Left kidney (tissue), 2 donors: ENCODE data around the gene NPHP4. TPM values are rescaled to one million over a fixed set of nuclear protein-coding genes. Genes with fewer than 3 reads are reported as not detected.

Source experiments
- DNase-seq: peaks from one replicate; pipeline ENCODE4 v3.0.0-alpha.2; 2013
- polyA plus RNA-seq: library from polyadenylated mRNA; unstranded; fragments of 120-200 nt; gene quantifications from one replicate; pipeline ENCODE4 v1.2.1, GENCODE V29; 2013; ENCODE audit not compliant: insufficient read length

Gene NPHP4
- polyA plus RNA-seq, 1 donor = 12.9 TPM

DNA sequence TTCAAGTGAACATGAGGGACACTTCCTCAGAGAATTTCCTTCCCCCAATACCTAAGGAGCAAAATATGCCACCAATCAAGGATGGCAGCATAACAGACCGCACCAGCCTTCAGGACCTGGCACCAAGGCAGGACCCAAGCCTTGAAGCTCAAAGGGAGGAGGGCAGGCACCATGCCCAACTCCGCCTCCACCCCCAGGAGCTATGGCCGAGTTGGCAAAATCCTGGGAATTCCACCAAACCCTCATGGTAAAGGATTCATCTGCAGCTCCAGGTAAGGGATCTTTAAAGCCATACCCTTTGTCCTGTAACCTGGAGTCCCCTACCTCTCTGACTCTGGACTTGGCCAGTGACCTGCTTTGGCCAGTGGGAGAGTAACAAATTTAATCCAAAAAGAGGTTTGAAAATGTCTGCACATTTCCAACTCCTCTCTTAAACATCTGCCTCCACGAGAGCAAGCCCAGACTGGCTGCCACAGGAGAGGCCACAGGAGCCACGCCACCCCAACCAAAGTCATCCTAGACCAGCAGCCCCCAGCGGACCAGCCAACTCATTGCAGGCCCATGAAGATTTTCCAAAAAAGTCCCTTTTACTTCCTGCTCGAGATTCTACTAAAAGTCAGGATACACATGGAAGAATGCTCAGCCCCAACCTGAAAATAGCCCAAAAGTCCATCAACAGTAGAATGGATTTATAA is 41.9 kb downstream of the NPHP4 start:
- DNase-seq = no peak

GRCh38 chr1:5949761-5950100 is 42.5 kb downstream of the NPHP4 start:
- no peak for DNase-seq

DNA sequence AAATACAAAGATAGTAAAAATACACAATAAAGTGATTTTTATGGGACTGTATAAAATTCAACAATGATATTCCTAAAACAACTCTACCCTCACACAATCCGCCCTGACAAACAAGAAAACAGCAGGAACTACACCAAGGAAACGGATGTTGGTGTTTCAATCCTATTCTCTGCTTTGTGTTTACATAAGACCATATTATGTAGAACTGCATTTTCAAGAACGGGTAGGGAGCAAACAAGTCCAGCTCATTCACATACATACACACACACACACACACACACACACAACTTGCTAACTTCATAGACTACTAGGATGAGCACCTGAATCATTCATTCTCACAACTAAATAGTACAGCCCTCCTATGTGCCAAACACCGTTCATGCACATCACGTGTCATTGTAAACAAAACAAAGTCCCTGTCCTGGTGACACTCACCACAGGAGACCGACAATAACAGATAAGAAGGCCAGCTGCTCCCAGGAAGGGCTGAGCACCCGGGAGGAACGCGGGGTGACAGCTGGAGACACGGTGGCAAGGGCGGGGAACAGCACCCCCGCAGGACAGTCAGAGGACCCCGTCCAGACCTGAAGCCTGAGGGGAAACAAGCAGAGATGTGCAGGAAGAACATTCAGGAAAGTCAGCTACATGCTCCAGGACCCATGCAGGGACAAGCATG is 43.0 kb downstream of the NPHP4 start:
- DNase-seq = no peak

GRCh38 chr1:5948681-5949005 is 43.6 kb downstream of the NPHP4 start:
- no peak for DNase-seq

GRCh38 chr1:5947978-5948680 is 44.1 kb downstream of the NPHP4 start:
- DNase-seq = no peak

GRCh38 chr1:5947071-5947821 is 45.0 kb downstream of the NPHP4 start:
- no peak for DNase-seq

DNA sequence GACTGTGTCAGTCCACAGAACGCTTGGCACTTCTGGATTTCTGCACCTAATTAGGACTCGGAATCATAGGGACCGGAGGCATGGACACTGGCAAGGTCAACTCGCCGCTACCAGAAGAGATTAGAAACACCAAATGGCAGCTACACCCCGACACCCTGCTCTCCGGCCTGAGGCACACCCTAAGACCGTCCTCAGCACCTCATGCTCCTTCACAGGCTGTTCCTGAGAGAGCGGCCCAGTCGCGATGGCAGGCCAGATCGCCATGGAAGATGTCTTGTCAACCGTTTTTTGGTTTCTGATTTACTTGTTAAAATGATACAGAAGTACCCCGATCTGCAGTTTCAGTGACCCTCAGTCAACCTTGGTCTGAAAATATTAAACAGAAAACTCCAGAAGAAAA is 46.8 kb downstream of the NPHP4 start:
- no peak for DNase-seq

DNA sequence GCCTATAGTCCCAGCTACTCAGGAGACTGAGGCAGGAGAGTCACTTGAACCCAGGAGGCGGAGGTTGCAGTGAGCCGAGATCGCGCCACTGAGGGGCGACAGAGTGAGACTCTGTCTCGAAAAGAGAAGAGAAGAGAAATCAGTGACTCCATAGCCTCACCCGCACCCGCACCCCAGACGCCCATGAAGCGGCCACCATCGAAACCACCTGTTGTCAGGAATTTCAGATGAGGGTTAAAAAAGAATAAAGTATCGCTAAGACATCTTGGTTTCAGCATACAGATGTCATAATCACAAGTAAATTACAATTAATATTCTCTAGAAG is 47.4 kb downstream of the NPHP4 start:
- DNase-seq = no peak

DNA sequence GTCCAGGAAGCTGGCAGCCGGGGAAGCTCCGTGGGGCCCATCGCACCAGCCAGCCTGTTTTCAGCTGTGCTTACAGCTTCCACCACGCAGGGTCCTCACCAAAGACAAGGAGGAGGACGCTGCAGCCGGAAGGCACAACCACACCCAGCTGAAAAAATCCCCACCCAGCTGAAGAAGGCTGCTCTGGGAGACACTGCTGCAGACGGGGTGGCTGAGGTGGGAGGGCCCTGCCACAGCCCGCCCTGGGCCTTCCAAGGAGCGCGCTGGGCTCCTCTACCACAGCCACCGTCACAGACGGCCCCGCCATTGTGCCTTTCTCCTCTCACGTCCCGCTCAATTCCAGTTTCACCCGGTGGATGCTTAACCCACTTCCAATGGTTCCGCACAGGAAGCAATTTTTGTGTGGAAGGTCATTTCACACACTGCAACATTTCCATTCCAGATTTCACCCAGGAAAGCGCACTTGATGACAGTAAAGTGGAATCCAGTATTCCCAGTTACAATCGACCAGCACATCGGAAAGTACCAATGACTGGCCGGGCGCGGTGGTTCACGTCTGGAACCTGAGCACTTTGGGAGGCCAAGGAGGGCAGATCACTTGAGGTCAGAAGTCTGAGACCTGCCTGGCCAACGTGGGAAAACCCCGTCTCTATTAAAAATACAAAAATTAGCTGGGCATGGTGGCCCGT is 47.9 kb downstream of the NPHP4 start:
- DNase-seq = no peak

- no peak for DNase-seq
Measured at GRCh38 chr1:5943343-5944124, 48.7 kb downstream of the NPHP4 start.

DNA sequence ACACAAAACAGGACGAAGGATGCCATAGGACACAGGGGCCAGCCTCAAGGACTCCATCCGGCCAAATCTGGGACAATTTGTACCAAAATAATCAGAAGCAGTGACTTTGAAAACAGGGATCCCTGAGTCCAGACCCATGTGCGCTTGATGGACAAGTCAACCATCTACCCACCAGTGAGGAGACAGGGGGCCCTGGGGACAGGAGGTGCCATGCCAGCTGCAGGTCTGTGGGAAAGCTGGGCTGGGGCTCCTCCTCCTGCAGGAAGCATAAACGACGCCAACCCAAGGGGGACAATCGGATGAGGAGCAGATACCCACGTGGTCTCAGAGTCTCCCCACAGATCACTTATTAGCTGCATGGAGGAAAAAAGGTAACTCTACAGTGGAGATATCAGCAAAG is 50.6 kb downstream of the NPHP4 start:
- DNase-seq = no peak

DNA sequence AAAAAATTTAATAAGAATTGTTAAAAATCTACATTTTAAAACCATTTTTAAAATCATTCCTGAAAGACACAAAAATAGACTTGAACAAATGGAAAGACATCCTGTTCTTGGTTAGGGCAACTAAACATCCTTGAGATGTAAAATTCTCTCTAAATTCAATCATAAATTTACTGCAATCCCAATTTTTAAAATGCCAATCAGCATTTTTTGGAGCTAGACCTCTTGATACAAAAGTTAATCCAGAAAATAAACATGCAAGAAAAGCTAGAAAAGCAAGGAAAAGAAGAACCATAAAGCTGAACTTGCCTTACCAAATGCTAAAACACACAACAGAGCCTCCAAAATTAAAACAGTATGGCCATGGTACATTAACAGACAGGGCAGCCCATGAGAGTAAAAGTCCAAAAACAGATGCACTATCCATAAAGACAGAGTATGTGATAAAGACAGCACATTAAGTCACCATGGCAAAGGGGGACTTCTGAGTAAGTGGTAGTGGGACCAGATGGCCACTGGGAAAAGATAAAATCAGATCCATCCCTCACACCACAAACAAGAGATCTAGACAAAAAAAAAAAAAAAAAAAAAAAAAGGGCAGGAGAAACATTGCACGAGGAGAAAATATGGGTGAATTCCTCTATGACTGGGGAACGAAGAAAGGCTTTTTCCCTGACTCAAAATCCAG is 51.4 kb downstream of the NPHP4 start:
- DNase-seq = no peak

- DNase-seq = no peak
Measured at GRCh38 chr1:5939271-5940170, 52.7 kb downstream of the NPHP4 start.

- DNase-seq = no peak
Measured at GRCh38 chr1:5938101-5938646, 54.1 kb downstream of the NPHP4 start.

- no peak for DNase-seq
Measured at GRCh38 chr1:5937373-5937857, 54.8 kb downstream of the NPHP4 start.

- DNase-seq = no peak
Measured at GRCh38 chr1:5936621-5937372, 55.4 kb downstream of the NPHP4 start.

DNA sequence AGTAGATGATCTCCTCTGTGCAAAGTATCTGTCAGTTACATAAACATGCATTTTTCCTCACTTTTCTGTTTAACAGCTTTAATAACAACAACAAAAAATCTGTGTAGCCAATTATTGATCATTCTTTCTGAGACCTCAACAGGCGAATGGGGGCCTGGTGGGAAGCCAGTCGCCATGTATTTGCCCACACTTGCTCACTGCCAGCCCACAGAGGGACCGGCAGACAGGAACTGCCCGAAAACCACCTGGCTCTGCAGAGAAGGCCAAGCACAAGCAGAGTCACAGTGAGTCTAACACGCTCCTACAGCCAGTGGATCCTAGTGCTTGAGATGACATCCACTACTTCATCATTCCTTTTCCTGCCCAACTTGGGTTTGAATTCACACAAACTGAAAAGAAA is 56.1 kb downstream of the NPHP4 start:
- no peak for DNase-seq

GRCh38 chr1:5935026-5935425 is 57.2 kb downstream of the NPHP4 start:
- DNase-seq = no peak
